Measurements from ENCODE around the gene ABHD2. TPM values are rescaled to one million over a fixed set of nuclear protein-coding genes. Genes with fewer than 3 reads are reported as not detected.

The ABHD2 gene
- total RNA-seq, 4 donors from 2014 or later: 19.3 to 150 (median 64.5) TPM

DNA sequence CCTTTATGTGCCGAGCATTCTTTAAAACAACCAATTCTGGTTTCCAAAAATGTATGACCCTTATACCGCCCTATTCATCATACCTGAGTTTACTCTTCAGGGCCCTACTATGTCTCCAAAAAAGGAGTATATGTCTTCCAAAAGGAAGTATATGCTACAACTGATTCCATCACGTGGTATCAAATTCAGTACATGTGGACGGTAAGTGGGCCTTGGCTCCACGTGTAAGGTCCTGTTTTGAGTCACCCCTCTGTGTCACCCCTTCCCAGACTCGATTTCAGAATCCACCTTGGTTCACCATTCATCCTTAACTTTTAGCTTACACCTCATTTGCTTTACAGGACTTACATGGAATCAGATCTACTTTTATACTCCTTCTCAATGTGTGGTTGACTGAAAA lies 37.8 kb downstream of the ABHD2 start:
- no peak overlapping the region for H3K4me3 ChIP-seq
- intact Hi-C loops (cut with DNase I; ENCODE audit: low total_unique reads) (loop anchor here (5.0 kb wide), 1 partner anchor 211 kb away; no protein-coding TSS in a partner anchor), in situ Hi-C loops (cut with MboI; ENCODE audit: low sequenced_read_pairs in 4 of 4) (no loop called here)
- DNase-seq (no peak), ATAC-seq (no peak)
- peaks cover 0 to 17% of the 10 kb centered on the region in 2 donors for H3K36me3 ChIP-seq
- H3K4me1 ChIP-seq: peaks cover 42 to 63% of the 10 kb centered on the region in 2 donors
- H3K27me3 ChIP-seq: no peaks in the 10 kb centered on the region
- H3K9me3 ChIP-seq: no peaks in the 10 kb centered on the region
- peak overlapping the region; percentile 76 to 81 (median 78) for H3K27ac ChIP-seq
- TF ChIP-seq, protein P1, sequence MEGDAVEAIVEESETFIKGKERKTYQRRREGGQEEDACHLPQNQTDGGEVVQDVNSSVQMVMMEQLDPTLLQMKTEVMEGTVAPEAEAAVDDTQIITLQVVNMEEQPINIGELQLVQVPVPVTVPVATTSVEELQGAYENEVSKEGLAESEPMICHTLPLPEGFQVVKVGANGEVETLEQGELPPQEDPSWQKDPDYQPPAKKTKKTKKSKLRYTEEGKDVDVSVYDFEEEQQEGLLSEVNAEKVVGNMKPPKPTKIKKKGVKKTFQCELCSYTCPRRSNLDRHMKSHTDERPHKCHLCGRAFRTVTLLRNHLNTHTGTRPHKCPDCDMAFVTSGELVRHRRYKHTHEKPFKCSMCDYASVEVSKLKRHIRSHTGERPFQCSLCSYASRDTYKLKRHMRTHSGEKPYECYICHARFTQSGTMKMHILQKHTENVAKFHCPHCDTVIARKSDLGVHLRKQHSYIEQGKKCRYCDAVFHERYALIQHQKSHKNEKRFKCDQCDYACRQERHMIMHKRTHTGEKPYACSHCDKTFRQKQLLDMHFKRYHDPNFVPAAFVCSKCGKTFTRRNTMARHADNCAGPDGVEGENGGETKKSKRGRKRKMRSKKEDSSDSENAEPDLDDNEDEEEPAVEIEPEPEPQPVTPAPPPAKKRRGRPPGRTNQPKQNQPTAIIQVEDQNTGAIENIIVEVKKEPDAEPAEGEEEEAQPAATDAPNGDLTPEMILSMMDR (IDR thresholded peaks at IDR 0.05 in 4 of 5, conservative IDR thresholded peaks at IDR 0.05 in 1 of 5): no peak
- TF ChIP-seq POLR2A (IDR thresholded peaks at IDR 0.05): no peak

DNA sequence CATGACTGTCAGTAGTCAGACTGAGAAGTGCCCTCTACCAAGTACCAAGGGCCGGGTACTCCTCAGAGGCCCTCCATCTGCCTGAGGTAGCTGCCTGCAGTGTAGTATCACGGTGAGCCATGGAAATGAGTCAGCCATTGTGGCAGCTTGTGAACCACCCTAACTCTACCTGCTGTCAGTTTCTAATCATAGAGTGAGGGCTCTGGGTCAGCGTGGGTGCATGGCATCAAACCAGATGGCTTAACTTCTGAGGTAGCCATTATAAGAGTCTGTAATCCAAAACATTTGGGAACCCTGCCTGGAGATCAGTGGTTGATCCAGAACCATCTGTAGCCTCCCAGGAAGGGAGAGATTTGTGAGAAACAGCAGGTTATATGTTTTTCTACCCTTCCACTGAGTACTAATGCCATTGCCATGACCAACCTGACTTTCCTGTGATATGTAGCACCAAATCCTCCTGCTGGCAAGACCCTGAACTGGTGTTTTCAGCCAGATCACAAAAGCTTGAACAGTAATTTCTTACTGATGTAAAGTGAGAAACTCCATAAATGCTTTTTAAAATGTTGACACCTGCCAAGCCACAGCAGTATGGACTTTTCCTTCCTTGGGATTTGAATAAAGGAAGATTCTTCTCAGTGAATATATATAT lies 38.9 kb downstream of the ABHD2 start:
- H3K4me3 ChIP-seq: no peak overlapping the region
- in situ Hi-C loops (cut with MboI; ENCODE audit: low sequenced_read_pairs in 4 of 4) (no loop called here), intact Hi-C loops (cut with DNase I; ENCODE audit: low total_unique reads) (loop anchor here (5.0 kb wide), 1 partner anchor 210 kb away; no protein-coding TSS in a partner anchor)
- peak overlapping the region; percentile 76 to 81 (median 78) for H3K27ac ChIP-seq
- peak in 1 of 2 donors; percentile 9 for TF ChIP-seq POLR2A (IDR thresholded peaks at IDR 0.05)
- TF ChIP-seq, protein P1 (IDR thresholded peaks at IDR 0.05 in 4 of 5, conservative IDR thresholded peaks at IDR 0.05 in 1 of 5): peak in 1 of 5 experiments; percentile 19
- peaks cover 0 to 17% of the 10 kb centered on the region in 2 donors for H3K36me3 ChIP-seq
- no peaks in the 10 kb centered on the region for H3K9me3 ChIP-seq
- no peaks in the 10 kb centered on the region for H3K27me3 ChIP-seq
- ATAC-seq (peak; percentile 93 to 97), DNase-seq (peak; percentile 81 to 93)
- H3K4me1 ChIP-seq: peaks cover 38 to 66% of the 10 kb centered on the region in 2 donors

DNA sequence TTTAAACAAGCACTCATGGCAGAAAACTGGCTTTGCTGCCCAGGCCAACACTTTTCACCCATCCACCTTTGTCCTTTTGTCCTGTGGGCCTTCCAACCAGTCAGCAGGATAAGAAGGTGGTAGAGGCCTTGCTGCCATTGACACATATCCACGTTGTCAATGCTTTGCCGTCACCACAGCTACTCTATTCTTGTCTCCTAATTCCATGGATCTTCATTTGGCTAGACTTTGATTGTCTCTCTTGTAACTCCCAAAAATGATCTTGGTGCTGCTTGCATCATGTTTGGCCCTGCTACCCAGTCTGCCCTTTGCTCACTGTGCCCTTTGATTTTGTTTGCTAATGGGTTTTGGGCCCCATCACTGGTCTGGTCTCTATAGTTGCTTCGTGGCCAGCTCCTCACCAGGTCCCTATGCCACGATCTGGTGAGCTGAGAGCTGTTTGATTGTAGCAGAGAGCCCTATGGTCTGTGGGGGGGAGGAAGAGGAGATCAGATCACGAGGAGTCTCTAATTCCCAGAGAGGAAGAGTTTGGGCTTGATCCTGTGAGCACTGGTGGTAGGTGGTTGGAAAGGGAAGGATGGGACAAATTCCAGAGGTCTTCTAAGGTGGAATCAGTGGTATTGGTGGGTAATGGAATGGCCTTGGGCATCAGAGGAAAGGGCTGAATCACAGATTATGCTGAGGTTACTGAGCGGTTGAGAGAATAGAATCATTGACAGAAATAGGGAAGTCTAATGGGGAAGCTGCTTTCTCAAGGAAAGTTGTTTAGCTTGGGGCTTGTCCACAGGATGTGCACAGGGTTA lies 40.3 kb downstream of the ABHD2 start:
- ATAC-seq: no peak
- Histone ChIP-seq H3K27me3 (no peaks in the 10 kb centered on the region), H3K9me3 (no peaks in the 10 kb centered on the region), H3K27ac (peak overlapping the region; percentile 61 to 81 (median 78)), H3K4me3 (no peak overlapping the region), H3K36me3 (peaks cover 0 to 17% of the 10 kb centered on the region in 2 donors), H3K4me1 (peaks cover 48 to 77% of the 10 kb centered on the region in 2 donors)
- DNase-seq: no peak
- intact Hi-C loops (cut with DNase I; ENCODE audit: low total_unique reads) (loop anchor here (1.0 to 5.0 kb wide), 3 partner anchors 40 to 209 kb away; partner anchors contain the start of gene ABHD2), in situ Hi-C loops (cut with MboI; ENCODE audit: low sequenced_read_pairs in 4 of 4) (no loop called here)
- TF ChIP-seq, protein P1 (IDR thresholded peaks at IDR 0.05 in 4 of 5, conservative IDR thresholded peaks at IDR 0.05 in 1 of 5): no peak
- TF ChIP-seq POLR2A (IDR thresholded peaks at IDR 0.05): no peak

DNA sequence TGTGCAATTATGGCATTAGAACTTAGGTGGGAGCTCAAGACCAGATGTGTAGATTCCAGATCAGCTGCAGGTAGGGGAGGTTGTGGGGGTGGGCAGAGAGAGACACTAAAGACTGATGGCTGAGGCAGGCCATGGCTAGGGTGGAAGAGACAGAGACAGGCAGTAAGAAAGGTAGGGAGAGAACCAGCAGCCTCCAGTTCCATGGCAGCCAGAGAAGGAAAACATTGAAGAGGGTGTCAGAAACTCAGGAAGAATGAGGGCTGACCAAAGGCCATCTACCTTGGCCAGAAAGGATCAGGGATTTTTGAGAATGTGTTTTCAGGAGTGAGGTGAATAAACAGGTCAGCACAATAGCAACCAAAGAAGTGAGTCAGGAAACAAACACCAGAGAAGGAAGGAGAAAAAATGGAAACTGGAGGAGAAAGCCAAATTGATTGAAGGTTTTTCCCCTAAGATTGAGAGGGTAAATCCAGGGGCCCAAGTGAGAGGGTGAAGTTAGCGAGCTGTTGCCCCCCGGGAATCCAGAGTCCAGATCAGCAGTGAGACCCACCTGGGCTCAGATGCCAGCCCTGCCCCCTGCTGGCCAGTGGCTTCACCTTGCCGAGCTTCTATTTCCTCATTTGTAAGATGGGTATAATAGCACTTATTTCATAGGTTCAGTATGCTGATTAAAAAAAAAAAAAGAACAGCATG lies 41.0 kb downstream of the ABHD2 start:
- Histone ChIP-seq H3K4me1 (peaks cover 48 to 77% of the 10 kb centered on the region in 2 donors), H3K4me3 (no peak overlapping the region), H3K36me3 (peaks cover 0 to 10% of the 10 kb centered on the region in 2 donors), H3K27ac (peak overlapping the region; percentile 61 to 81 (median 78)), H3K9me3 (no peaks in the 10 kb centered on the region), H3K27me3 (no peaks in the 10 kb centered on the region)
- no peak for ATAC-seq
- in situ Hi-C loops (cut with MboI; ENCODE audit: low sequenced_read_pairs in 4 of 4) (no loop called here), intact Hi-C loops (cut with DNase I; ENCODE audit: low total_unique reads) (loop anchor here (1.0 to 5.0 kb wide), 3 partner anchors 40 to 208 kb away; partner anchors contain the start of gene ABHD2)
- peak in 1 of 2 donors; percentile 56 for DNase-seq
- TF ChIP-seq POLR2A (IDR thresholded peaks at IDR 0.05): no peak
- TF ChIP-seq, protein P1 (IDR thresholded peaks at IDR 0.05 in 4 of 5, conservative IDR thresholded peaks at IDR 0.05 in 1 of 5): peak; percentile 37 to 80 (median 71)

Data from gastrocnemius medialis (tissue), 4 donors.